HG02943 (cell line): ENCODE data around the gene RBPJL.

ENCODE experiments used
- ATAC-seq: cut with Tn5 transposase; IDR thresholded peaks from one replicate; pipeline ENCODE4 v1.9.1; 2021; ENCODE audit warnings: mild to moderate bottlenecking, low read depth, moderate library complexity; ENCODE audit not compliant: unreplicated experiment

RBPJL gene

GRCh38 chr20:45306431-45306982 lies at the start of gene RBPJL:
Gene RBPJL (plus strand): TSS chr20:45306840. CDS start chr20:45306923, 83 bp downstream.
- ATAC-seq, result no peak

GRCh38 chr20:45257161-45257560 lies 49.5 kb upstream of the RBPJL start:
- no peak for ATAC-seq

GRCh38 chr20:45257711-45258110 lies 48.9 kb upstream of the RBPJL start:
- no peak for ATAC-seq

- no peak for ATAC-seq
Measured at GRCh38 chr20:45258259-45258658, 48.4 kb upstream of the RBPJL start.

GRCh38 chr20:45258664-45259063 lies 48.0 kb upstream of the RBPJL start:
- ATAC-seq, result no peak

- ATAC-seq, result no peak
Measured at GRCh38 chr20:45263556-45264266, 42.9 kb upstream of the RBPJL start.

- ATAC-seq, result no peak
Measured at GRCh38 chr20:45266977-45267376, 39.7 kb upstream of the RBPJL start.

GRCh38 chr20:45268531-45268930 lies 38.1 kb upstream of the RBPJL start:
- ATAC-seq, result no peak

GRCh38 chr20:45269056-45269455 lies 37.6 kb upstream of the RBPJL start:
- no peak for ATAC-seq

GRCh38 chr20:45269754-45270270 lies 36.8 kb upstream of the RBPJL start:
- ATAC-seq, result no peak

GRCh38 chr20:45275338-45275737 lies 31.3 kb upstream of the RBPJL start:
- ATAC-seq, result no peak

- ATAC-seq, result no peak
Measured at GRCh38 chr20:45279992-45280391, 26.6 kb upstream of the RBPJL start.

- no peak for ATAC-seq
Measured at GRCh38 chr20:45282700-45283550, 23.7 kb upstream of the RBPJL start.

- ATAC-seq, result no peak
Measured at GRCh38 chr20:45283551-45284057, 23.0 kb upstream of the RBPJL start.

GRCh38 chr20:45288376-45288775 lies 18.3 kb upstream of the RBPJL start:
- ATAC-seq, result no peak

- ATAC-seq, result no peak
Measured at GRCh38 chr20:45288860-45289259, 17.8 kb upstream of the RBPJL start.

GRCh38 chr20:45289942-45290676 lies 16.5 kb upstream of the RBPJL start:
- ATAC-seq, result no peak

GRCh38 chr20:45290677-45291355 lies 15.8 kb upstream of the RBPJL start:
- ATAC-seq, result no peak

GRCh38 chr20:45291526-45291925 lies 15.1 kb upstream of the RBPJL start:
- ATAC-seq, result no peak

- ATAC-seq, result no peak
Measured at GRCh38 chr20:45292343-45292742, 14.3 kb upstream of the RBPJL start.
